ENCODE results near the gene TRPV3.

DNA sequence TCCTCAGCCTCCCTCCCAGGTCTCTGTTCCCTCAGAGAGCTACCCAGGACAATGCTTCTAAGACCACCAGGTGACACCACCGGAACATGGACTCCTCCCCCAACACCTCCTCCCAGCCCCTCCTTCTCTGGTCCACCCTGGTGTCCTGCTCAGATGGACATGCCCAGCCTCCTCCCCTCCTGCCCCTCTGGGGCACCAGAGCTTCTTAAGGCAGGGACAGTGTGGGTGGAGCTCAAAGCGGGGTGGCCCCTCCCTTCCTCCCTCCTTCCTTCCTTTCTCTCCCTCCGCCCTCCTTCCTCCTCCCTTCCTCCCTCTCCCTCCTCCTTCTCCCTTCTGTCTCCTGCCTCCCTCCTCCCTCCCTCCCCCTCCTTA is 22.7 kb downstream of the TRPV3 start:
- TF ChIP-seq CTCF (IDR thresholded peaks at IDR 0.05): no peak
- no peak for TF ChIP-seq EZH2 (IDR thresholded peaks at IDR 0.05)

Measured in neural progenitor cell (in vitro differentiated cells).